NCI-H1436 treated with DMSO at 0.1 percent for 48 hours (cell line): Measurements from ENCODE around the gene RFX7.
"Not testable (repeated sequence)": the region's sequence is repeated elsewhere in the genome, so short reads cannot be mapped to it uniquely, and the experiment has no call there.

Experiments
- DNase-seq: peaks from one replicate; lab custom pipeline; 2025; lab: John Stamatoyannopoulos, UW

The RFX7 gene

GRCh38 chr15:56205061-56205876 lies 38.4 kb downstream of the RFX7 start:
- no peak for DNase-seq

GRCh38 chr15:56203312-56203922 lies 40.3 kb downstream of the RFX7 start:
- DNase-seq = not testable (repeated sequence)

GRCh38 chr15:56202701-56203100 lies 41.0 kb downstream of the RFX7 start:
- no peak for DNase-seq

GRCh38 chr15:56199038-56199437 lies 44.6 kb downstream of the RFX7 start:
- no peak for DNase-seq

GRCh38 chr15:56194035-56194434 lies 49.6 kb downstream of the RFX7 start:
- DNase-seq = no peak

- no peak for DNase-seq
These were observed 50.8 kb downstream of the RFX7 start for GRCh38 chr15:56192659-56193442.

- no peak for DNase-seq
These were observed 56.0 kb downstream of the RFX7 start for GRCh38 chr15:56187665-56188064.

GRCh38 chr15:56185980-56186379 lies 57.7 kb downstream of the RFX7 start:
- no peak for DNase-seq

GRCh38 chr15:56184516-56184915 lies 59.2 kb downstream of the RFX7 start:
- DNase-seq = no peak

- no peak for DNase-seq
These were observed 62.8 kb downstream of the RFX7 start for GRCh38 chr15:56180851-56181250.

- DNase-seq = no peak
These were observed 66.7 kb downstream of the RFX7 start for GRCh38 chr15:56176996-56177395.

- DNase-seq = no peak
These were observed 67.9 kb downstream of the RFX7 start for GRCh38 chr15:56175788-56176187.

GRCh38 chr15:56174649-56175048 lies 69.0 kb downstream of the RFX7 start:
- no peak for DNase-seq

- DNase-seq = no peak
These were observed 75.3 kb downstream of the RFX7 start for GRCh38 chr15:56168394-56168793.

- no peak for DNase-seq
These were observed 78.4 kb downstream of the RFX7 start for GRCh38 chr15:56165234-56165633.

GRCh38 chr15:56160966-56161365 lies 82.7 kb downstream of the RFX7 start:
- no peak for DNase-seq

GRCh38 chr15:56156877-56157276 lies 86.8 kb downstream of the RFX7 start:
- DNase-seq = no peak

GRCh38 chr15:56155278-56155677 lies 88.4 kb downstream of the RFX7 start:
- not testable (repeated sequence) for DNase-seq

GRCh38 chr15:56154768-56155167 lies 88.9 kb downstream of the RFX7 start:
- DNase-seq = not testable (repeated sequence)

- no peak for DNase-seq
These were observed 93.5 kb downstream of the RFX7 start for GRCh38 chr15:56150204-56150603.

GRCh38 chr15:56148064-56148463 lies 95.6 kb downstream of the RFX7 start:
- DNase-seq = no peak

- DNase-seq = no peak
These were observed 96.9 kb downstream of the RFX7 start for GRCh38 chr15:56146756-56147155.

GRCh38 chr15:56128081-56128480 lies 115.6 kb downstream of the RFX7 start:
- no peak for DNase-seq
